CD4-positive, alpha-beta T cell treated with Interferon gamma for 1 hour (primary cell): ENCODE measurements around the gene PDXP.
"Not testable (repeated sequence)": the region's sequence is repeated elsewhere in the genome, so short reads cannot be mapped to it uniquely, and the experiment has no call there.

Experiments
- DNase-seq: peaks from one replicate; pipeline ENCODE4 v3.0.0-alpha.2; 2020

The PDXP gene

DNA sequence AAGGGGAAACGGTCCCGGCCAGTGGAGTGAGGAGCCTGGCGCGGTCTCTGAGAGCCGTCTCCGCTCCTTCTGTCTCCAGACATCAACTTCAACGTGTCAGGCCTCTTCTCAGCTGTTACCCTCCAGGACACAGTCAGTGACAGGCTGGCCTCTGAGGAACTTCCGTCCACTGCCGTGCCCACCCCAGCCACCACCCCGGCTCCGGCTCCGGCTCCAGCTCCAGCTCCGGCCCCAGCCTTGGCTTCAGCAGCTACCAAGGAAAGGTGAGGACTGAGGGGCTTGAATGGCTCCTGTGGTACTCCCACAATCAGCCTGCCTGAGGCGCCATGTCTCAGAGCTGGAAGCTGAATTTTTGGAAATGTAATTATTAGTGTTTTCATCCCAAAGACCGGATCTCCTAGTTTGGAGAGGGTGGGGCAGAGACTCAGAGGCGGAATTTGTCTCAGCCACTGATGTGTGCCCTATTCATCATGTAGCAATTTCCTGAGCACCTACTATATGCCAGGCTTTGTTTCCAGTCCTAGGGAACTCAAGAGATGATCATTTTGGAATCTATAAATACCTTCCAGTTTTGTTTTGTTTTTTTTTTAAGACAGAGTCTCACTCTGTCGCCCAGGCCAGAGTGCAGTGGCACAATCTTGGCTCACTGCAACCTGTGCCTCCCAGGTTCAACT is 7.9 kb upstream of the PDXP start:
- DNase-seq, result no peak

DNA sequence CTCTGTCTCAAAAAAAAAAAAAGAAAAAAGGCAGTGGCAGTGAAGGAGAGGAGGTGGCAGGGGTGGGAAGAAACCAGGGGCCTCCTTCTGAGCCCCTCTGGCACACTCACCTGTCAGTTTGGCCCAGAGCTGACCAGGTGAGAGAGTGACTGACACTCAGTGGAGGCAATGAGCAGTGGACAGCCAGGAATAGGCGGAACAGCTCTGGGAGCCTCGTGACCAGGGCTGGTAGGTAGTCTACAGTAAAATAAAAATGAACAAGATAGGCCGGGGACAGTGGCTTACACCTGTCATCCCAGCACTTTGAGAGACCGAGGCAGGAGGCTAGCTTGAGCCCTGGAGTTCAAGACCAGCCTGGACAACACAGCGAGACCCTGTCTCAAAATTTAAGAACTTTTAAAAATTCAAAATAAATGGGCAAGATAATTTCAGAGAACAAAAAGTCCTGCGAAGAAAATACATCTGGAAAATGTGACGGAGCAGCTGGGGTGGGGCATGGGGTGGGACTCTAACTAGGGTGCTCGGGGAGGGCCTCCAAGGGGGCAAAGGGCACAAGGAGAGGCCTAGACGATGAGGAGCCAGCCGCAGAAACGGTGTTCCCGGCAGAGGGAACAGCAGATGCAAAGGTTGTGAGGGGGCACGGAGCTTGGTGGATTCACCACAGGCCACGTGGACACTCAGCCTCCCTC is 3.8 kb upstream of the PDXP start:
- DNase-seq, result no peak

DNA sequence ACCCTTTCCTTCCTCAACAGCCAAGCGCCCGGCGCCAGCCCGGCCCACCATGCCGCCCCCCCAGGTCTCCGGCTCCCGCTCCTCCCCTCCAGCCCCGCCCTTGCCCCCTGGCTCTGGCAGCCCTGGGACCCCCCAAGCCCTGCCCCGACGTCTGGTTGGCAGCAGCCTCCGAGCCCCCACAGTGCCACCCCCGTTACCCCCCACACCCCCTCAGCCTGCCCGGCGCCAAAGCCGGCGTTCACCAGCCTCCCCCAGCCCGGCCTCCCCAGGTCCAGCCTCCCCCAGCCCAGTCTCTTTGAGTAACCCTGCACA is 3.3 kb upstream of the PDXP start:
- no peak for DNase-seq

DNA sequence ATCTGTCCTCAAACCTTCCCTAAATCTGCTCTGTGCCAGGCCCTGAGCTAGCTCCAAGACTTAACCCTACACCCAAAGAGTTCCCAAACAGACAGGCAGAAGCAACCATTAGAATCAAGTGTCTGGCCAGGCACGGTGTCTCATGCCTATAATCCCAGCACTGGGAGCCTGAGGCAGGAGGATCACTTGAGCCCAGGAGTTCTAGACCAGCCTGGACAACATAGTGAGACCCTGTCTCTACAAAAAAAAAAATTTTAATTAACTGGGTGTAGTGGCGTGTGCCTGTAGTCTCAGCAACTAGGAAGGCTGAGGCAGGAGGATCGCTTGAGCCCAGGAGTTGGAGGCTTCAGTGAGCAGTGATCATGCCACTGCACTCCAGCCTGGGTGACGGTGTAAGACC is 1.9 kb upstream of the PDXP start:
- not testable (repeated sequence) for DNase-seq

DNA sequence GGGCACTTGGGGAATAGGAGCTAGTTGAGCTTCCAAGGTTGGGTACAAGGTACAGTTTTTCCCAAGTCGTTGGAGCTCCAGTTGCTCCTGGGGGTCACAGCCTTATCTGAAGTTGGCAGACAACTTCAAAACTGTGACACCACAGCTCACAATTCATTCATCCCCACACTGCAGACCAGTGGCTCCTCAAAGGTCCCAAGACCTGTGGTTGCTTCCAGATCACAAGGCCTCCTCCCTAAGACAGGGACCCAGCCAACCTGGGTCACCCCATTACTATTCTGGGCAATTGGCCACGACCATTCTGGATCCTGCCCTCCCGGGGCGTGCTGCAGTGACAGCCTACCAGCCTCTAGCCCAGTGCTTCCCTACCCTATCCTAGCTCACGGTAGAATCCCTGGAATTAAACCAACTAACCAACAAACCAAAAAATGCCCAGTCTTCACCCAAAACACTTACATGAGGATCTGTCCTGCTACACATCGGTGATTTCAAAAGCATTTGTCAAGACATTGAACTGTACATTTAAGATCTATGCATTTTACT is 862 bp upstream of the PDXP start:
- DNase-seq, result no peak

DNA sequence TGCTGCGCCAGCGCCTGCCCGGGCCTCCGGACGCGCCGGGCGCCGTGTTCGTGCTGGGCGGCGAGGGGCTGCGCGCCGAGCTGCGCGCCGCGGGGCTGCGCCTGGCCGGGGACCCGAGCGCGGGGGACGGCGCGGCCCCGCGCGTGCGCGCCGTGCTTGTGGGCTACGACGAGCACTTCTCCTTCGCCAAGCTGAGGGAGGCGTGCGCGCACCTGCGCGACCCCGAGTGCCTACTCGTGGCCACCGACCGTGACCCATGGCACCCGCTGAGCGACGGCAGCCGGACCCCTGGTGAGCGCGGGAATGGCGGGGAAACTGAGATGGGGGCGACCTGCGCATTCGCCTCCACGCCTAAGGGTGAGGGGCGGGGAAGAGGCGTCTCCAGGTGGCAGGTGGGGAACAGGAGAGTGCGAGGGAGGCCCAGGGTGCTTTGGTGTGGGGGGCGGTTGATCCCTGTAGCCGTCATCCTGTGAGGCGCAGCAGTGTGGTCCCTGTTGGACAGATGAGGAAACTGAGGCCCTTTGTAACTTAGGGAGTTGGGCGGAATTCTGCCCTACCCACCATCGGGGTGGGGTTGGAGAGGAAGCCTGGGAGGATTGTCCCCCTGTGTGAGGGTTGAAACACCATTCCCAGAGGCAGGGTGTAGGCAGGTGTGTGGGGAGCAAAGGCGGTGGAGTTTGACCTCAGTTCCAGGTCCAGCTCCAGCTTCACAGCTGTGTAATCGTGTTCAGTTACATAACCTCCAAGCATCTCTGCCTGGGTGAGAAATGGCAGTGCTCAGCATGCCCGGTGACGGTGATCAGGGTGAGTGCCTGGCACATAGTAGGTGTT is 758 bp downstream of the PDXP start:
- DNase-seq, result peak; percentile 31

DNA sequence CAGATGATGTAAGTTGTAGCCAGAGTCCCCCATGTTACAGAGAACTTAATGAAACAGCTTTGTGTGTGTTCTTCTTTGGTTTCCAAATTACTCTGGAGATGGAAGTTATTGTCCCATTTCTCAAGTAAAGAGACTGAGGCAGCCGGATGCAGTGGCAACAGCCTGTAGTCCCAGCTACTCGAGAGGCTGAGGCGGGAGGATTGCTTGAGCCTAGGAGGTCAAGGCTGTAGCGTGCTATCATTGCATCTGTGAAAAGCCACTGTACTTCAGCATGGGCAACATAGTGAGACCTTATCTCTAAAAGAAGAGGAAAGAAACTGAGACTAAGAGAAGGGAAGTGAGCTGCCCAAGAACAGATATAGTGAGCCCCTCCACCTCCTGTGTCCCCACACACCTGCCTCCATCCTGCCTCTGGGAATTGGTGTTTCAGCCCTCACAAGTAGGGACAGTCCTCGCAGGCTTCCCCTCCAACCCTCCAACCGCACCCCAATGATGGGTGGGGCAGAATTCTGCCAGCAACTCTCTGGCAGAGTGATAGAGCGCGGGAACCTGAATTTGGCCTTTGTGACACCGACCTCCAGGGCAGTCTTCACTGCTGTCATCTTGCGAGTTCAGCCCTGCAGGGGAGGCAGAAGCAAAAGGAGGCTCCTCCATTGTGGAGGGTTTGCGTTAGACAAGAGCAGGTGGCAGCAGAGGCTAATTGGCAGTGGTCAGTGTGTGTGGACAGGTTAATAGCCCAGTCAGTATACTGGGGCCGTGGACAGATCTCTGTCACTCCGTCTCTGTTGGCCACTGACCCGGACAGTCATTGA is 1.6 kb downstream of the PDXP start:
- no peak for DNase-seq

DNA sequence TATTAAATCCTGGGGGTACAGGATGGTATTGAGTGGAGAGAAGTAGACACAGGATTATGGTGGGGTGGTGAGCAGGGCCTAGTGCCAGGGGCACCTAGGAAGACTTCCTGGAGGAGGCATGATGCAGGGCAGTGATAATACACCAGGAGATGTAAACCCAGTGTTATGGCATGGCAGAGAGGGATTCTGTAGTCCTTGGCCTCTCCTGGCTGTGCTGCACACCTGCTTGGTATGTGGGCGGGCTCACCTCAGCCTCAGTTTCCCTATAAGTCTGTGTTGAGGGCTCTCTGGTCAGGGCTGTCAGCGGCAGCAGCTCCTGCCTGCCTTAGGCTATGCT is 2.2 kb downstream of the PDXP start:
- DNase-seq, result no peak

DNA sequence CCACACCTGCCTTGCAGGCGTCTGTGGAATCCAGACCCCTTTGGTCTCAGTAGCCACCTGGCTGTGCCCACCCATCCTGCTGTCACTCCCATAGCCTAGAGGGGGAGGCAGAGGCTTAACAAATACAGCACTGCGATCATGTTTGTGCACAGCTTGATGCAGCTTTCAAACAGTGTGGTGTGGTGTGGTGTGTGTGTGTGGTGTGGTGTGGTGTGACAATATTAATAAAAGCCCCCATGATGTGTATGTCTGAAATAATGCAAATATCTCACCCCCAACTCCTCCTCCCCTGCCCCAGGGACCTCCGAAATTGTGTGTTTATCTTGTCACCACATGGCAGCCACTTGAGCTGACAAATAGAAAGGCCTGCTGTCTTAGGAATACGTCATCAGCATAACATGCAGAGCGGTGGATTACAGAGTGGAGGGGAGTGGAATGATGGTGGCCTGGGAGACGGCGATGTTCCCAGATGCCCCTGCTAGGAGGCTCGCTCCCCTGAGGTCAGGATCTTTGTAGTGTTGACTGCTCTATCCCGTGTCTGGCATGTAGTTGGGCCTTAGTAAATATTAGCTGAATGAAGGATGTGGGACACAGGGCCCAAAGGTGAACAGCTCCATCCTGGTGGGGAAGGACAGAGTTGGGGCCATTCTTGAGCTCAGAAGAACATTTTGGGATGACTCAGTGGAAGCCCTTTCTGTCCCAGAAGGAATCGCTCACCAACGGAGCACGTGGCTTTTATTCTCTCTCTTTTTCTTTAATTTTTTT is 2.8 kb downstream of the PDXP start:
- peak; percentile 29 for DNase-seq

DNA sequence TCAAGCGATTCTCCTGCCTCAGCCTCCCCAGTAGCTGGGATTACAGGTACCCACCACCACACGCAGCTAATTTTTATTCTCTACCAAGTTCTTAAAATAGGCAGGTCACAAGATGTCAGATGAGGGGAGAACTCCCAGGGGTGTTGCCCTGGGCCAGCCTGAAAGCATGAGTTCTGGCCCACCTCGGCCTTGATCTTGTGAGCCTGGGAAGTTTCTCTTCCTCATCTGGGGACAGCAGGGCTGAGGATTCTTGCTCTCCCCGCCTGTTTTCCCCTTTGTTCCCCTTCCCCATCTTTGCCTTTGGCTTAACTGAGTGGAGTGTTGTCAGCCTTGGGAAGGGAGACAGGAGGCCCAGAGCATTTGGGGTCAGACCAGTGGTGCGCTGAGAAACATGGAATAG is 3.5 kb downstream of the PDXP start:
- no peak for DNase-seq

DNA sequence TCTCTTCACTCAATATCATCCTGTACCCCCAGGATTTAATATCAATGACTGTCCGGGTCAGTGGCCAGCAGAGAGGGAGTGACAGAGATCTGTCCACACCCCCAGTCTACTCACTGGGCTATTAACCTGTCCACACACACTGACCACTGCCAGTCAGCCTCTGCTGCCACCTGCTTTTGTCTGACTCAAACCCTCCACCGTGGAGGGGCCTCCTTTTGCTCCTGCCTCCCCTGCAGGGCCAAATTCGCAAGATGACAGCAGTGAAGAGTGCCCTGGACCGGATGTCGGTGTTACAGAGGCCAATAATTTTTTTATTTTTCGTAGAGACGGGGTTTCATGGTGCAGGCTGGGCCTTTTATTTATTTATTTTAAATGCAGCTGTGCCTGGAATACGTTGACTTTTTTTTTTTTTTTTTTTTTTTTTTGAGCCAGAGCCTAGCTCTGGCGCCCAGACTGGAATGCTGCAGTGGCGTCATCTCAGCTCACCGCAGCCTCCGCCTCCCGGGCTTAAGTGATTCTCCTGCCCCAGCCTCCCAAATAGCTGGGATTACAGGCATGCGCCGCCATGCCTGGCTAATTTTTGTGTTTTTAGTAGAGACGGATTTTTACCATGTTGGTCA is 5.1 kb downstream of the PDXP start:
- DNase-seq, result no peak

DNA sequence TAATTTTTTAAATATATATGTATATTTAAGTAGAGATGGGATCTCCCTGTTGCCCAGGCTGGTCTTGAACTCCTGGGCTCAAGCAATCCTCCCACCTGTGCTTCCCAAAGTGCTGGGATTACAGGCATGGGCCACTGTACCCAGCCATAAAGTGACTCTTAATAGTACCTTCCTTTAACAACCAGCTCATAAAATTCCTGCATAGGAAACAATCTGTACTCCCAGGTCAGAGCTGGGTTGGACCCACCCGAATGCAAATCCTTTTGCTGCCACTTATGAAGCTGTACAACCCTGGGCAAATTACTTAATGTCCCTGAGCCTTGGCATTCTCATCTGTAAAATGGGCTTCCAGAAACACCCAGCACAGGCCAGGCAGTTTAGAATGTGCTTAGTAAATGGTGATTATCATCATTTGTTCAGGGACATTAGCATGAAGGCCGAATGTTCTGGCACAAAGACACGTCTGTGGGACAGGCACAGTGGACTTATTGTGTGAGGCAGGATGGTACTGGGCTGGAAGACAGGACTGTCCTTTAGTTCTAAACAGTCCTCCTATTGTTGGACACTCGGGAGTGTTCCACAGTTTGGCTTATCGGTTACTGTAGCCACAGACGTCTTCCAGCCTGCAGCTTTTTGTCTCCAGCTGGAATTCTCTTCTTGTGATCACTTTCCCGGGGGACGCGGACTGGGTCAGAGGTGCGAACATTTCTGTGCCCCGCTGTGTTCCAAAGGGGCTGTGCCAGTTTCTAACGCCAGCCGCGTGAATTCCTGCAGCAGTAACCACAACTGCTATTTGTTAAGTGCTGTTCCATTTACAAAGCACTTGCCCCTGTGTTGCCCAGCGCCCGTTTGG is 6.0 kb downstream of the PDXP start:
- DNase-seq, result no peak

DNA sequence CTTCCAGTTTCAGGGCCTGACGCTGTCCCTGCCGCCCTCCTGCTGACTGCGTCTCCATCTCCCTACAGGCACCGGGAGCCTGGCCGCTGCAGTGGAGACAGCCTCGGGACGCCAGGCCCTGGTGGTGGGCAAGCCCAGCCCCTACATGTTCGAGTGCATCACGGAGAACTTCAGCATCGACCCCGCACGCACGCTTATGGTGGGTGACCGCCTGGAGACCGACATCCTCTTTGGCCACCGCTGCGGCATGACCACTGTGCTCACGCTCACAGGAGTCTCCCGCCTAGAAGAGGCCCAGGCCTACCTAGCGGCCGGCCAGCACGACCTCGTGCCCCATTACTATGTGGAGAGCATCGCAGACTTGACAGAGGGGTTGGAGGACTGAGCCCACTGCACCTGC is 7.0 kb downstream of the PDXP start:
- DNase-seq, result no peak

DNA sequence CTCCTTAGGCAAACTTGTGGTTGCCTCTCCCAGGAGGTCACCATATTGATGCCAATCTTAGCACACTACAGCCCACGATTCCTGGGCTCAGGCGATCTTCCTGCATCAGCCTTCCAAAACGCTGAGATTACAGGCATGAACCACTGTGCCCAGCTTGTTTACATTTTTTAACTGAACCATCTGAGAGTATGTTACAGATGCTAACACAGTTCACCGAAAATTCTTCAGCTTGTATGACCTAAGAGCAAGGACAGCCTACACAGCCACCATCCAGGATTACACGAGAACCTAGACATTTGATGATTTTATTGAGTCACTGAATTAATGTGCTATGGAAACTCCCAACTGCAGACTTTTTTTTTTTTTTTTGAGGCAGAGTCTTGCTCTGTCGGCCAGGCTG is 11.1 kb downstream of the PDXP start:
- no peak for DNase-seq

DNA sequence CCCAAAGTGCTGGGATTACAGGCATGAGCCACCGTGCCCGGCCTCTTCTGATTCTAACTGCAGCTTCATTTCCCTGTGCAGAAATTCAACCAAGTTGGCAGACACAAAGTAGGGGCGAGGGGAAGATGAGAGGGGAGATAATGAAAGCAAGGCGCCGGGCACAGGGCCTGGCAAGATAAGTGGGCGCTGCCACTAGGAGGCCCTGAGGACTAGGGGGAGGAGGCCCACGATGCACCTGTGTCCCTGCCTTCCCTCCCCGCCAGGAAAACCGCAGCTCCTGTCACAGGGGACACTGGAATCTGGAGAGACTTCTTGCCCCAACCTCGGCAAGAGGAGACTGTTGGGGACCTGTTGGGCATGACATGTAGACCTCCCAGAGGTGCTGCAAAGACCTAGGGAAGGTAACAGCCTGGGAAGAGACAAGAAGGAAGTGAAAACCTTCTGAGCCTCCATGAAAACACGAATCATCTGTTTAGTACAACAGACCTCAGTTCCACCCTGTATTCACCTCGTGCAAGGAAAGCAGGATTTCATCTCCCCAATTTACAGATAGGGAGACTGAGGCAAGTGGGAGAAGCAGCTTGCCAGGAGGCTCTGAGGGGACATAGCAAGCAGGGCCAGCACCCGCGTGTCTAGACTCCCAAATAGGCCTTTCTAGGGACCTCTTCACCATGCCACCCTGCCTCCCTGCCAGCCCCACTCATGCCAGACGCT is 13.8 kb downstream of the PDXP start:
- DNase-seq, result no peak

DNA sequence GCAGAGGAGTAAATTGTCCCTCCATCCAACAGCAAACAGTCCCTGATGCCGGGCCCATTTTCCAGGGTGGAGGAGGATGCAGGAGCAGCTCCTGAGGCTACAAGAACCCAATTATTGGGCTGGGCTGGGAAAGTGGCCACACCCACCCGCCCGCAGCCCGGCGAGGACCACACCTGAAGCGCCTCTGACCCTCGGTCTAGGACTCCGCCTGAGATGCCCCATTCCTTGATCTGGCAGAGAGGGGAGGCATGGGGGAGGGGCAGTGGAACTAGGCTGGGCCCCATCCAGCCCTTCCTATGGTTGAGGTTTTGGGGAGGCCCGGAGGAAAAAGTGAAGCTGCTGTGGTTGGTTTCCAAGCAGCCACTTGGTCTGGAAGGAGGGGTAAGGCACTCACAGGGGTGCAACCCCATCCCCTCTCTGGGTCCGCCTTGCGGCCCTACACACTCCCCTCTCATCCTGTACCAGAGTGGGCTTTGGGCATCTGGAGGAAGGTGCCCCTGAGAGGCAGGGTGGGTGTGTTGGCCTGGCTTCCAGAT is 14.5 kb downstream of the PDXP start:
- DNase-seq, result no peak

DNA sequence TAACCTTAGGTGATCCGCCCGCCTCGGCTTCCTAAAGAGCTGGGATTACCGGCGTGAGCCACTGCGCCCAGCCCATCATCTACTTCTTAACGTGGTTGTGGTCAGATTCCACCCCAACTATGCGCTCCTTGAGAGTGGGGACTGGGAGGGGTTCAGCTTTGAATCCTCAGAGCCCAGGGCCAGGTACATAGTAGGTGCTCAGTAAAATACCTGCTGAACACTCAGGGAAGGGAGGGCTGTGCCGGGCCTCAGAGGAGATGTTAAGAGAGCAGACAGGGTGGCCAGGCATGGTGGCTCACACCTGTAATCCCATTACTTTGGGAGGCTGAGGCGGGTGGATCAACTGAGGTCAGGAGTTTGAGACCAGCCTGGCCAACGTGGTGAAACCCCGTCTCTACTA is 15.7 kb downstream of the PDXP start:
- DNase-seq, result no peak

DNA sequence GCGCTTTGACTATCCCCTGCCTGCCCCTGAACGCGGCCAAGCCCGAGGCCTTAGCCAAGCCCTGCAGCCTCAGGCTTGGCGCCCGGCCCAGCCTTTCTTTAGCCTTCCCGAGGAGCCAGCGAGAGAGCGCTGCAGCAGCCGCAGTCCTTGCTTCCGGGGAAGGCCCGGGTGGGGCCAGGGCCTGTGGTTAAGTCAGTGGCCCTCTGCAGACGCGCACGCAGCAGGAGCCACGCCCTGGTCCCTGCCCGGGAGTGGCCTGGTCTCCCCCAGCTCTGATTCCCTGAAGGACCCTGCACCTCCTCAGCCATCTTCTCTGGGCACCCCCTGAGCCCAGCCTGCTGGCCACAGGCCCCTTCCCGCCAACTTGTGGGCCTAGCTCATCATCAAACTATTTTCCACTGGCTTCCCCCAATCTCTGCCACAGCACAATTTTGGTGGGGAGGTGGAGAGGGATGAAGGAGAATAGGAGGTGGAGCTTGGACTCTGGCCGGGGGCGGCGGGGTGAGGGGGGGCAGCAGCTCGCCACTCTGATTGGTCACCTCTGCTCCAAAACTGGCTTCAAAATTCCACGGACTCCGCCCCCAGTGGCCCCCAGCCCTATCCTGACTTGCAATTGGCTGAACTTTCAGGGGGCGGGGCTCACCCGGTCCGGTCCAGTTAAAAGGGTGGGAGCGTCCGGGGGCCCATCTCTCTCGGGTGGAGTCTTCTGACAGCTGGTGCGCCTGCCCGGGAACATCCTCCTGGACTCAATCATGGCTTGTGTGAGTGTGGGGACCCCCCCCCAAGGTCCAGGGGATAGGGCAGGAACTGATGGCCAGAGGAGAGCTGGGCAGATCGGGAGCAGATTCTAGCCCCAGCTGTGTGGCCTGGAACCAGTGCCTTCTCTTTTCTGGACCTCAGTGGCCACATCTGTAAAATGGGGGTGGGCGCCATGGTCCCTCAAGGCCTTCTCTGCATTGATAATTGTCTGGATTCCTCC is 16.7 kb downstream of the PDXP start, which contains the start of gene LGALS1:
Gene LGALS1, plus strand, starts transcription at position 686 of the 979 bp plus-strand sequence. Its CDS starts 67 bp downstream, at position 753.
- DNase-seq, result peak; percentile 78
